HepG2 (cell line): ENCODE results near the gene AIF1. TPM values are rescaled to one million over a fixed set of nuclear protein-coding genes. Genes with fewer than 3 reads are reported as not detected.

Source experiments
- GATAD2A ChIP-seq: IDR thresholded peaks from 2 replicates; pipeline ENCODE4 v1.6.1; 2016
- MTA1 ChIP-seq: sonication (generic); formaldehyde crosslinking; IDR thresholded peaks from 2 replicates; pipeline ENCODE4 v1.4.0; 2020; ENCODE audit warnings: missing genetic modification reagents, mild to moderate bottlenecking, borderline replicate concordance
- THYN1 ChIP-seq: sonication (generic); formaldehyde crosslinking; IDR thresholded peaks from 2 replicates; pipeline ENCODE4 v1.8.1; 2023; ENCODE audit warnings: low read depth, mild to moderate bottlenecking, moderate library complexity, missing genetic modification reagents, borderline replicate concordance
- ZKSCAN8 ChIP-seq: IDR thresholded peaks from 2 replicates; pipeline ENCODE4 v1.6.1; 2016; ENCODE audit warnings: borderline replicate concordance, missing genetic modification reagents, missing compliant biosample characterization
- ZNF672 ChIP-seq: sonication (generic); formaldehyde crosslinking; IDR thresholded peaks from 2 replicates; pipeline ENCODE4 v1.8.1; 2022; ENCODE audit warnings: missing genetic modification reagents
- polyA plus RNA-seq, 8 experiments: library from polyadenylated mRNA; depleted of rRNA in 3 of 8; stranded (reverse) in 7 of 8; unstranded in 1 of 8; fragments of >200 nt; fragmentation: Illumina TruSeq in 4 of 8; extraction: Trizol in 4 of 8; gene quantifications; 2 replicates each; pipeline versions ENCODE4 v1.2.1 to v1.2.3, GENCODE V29; 2011 to 2016; ENCODE audit warnings: low read depth in 4 of 8, missing spikeins in 1 of 8, mixed read lengths in 1 of 8; ENCODE audit not compliant: insufficient read depth in 1 of 8
- total RNA-seq, 5 experiments: library from RNA; depleted of rRNA; stranded (reverse); fragments of >200 nt; fragmentation: Illumina TruSeq; extraction: Trizol; gene quantifications; 2 replicates each; pipeline ENCODE4 v1.2.3, GENCODE V29; 2016; ENCODE audit warnings: low read depth in 1 of 5
- TF ChIP-seq, protein P1 (sequence below): sonication (generic); formaldehyde crosslinking; IDR thresholded peaks from 2 replicates; pipeline ENCODE4 v1.4.0; 2020; ENCODE audit warnings: missing genetic modification reagents, borderline replicate concordance
- TF ChIP-seq, protein P2 (sequence below): sonication (generic); formaldehyde crosslinking; IDR thresholded peaks from 2 replicates; pipeline ENCODE4 v1.8.1; 2023; ENCODE audit warnings: missing genetic modification reagents, mild to moderate bottlenecking, borderline replicate concordance
- TF ChIP-seq, protein P3 (sequence below): sonication (generic); formaldehyde crosslinking; IDR thresholded peaks from 2 replicates; pipeline ENCODE4 v1.4.0; 2020; ENCODE audit warnings: missing genetic modification reagents
- TF ChIP-seq, protein P4 (sequence below): sonication (generic); formaldehyde crosslinking; IDR thresholded peaks from 2 replicates; pipeline ENCODE4 v1.4.0; 2020; ENCODE audit warnings: missing genetic modification reagents
- TF ChIP-seq, protein P5 (sequence below): sonication (generic); formaldehyde crosslinking; conservative IDR thresholded peaks from 2 replicates; pipeline ENCODE4 v1.4.0; 2020; ENCODE audit warnings: mild to moderate bottlenecking, missing genetic modification reagents, moderate library complexity

AIF1 gene
- total and polyA plus RNA-seq, 2 of the 13 experiments (the other 11 are each of a cell fraction or from before 2014, with no cell fraction given), result 1.5 TPM; not detected in 1

DNA sequence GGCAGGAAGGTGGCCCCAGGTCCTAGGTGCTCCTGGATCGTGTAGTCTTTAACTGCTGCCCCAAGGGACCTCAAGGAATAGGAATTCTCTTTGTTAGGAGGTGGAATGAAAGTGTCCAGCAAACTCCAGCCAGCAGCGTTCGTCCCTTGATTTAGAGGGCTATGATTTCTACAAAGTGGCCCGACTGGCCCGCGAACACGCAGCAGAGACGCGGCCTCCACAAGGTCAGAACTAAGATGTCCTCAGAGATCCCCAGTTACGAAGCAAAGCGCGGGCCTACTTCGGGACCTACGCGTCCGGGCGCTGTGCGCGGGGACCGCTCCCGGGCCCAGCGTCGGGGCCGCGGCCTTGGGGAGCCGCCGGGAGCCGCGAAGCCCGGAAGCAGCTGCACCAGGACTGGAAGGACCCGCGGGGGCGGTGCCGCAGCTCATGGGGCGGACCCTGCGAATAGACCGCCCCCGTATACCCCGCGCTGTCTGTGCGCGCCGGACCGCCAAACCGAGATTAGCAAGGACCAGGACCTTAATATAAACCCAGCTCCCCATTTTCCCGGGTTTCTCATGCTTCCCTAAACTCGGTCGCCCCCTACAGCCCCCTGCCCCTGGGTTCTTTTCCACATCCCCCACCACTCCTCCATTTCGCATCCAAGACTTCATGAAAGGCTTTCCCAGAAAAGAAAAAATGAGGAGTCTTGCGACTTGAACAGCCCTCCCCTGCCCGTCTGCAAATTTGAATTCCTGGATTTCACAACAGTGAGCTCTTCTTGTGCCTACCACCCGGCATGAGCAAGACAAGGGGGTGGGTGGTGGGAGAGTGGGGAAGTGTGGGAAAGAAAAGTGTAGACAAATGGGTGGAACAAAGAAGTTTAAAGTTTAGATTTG lies 45.6 kb downstream of the AIF1 start, which contains the start of gene C6orf47 (continued):
- TF ChIP-seq, protein P1, sequence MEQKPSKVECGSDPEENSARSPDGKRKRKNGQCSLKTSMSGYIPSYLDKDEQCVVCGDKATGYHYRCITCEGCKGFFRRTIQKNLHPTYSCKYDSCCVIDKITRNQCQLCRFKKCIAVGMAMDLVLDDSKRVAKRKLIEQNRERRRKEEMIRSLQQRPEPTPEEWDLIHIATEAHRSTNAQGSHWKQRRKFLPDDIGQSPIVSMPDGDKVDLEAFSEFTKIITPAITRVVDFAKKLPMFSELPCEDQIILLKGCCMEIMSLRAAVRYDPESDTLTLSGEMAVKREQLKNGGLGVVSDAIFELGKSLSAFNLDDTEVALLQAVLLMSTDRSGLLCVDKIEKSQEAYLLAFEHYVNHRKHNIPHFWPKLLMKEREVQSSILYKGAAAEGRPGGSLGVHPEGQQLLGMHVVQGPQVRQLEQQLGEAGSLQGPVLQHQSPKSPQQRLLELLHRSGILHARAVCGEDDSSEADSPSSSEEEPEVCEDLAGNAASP (CRISPR knock-in tag), result peak; percentile 52; the same call in 1 of the 2 replicates
- TF ChIP-seq MTA1 (CRISPR knock-in tag) (peak; percentile 71; the same call in 1 of the 2 replicates), ZKSCAN8 (no peak; the same call in 1 of the 2 replicates), THYN1 (CRISPR knock-in tag) (no peak), ZNF672 (CRISPR knock-in tag) (no peak), GATAD2A (CRISPR knock-in tag) (peak; percentile 55; the same call in 1 of the 2 replicates)
- TF ChIP-seq, protein P2, sequence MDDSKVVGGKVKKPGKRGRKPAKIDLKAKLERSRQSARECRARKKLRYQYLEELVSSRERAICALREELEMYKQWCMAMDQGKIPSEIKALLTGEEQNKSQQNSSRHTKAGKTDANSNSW (CRISPR knock-in tag), result no peak
- TF ChIP-seq, protein P3, sequence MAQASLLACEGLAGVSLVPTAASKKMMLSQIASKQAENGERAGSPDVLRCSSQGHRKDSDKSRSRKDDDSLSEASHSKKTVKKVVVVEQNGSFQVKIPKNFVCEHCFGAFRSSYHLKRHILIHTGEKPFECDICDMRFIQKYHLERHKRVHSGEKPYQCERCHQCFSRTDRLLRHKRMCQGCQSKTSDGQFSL (CRISPR knock-in tag), result peak; percentile 69; the same call in 1 of the 2 replicates
- TF ChIP-seq, protein P4, sequence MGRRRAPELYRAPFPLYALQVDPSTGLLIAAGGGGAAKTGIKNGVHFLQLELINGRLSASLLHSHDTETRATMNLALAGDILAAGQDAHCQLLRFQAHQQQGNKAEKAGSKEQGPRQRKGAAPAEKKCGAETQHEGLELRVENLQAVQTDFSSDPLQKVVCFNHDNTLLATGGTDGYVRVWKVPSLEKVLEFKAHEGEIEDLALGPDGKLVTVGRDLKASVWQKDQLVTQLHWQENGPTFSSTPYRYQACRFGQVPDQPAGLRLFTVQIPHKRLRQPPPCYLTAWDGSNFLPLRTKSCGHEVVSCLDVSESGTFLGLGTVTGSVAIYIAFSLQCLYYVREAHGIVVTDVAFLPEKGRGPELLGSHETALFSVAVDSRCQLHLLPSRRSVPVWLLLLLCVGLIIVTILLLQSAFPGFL, result 0 out of 2 replicates have a peak, but pooled peaks have one; percentile 88
- TF ChIP-seq, protein P5, sequence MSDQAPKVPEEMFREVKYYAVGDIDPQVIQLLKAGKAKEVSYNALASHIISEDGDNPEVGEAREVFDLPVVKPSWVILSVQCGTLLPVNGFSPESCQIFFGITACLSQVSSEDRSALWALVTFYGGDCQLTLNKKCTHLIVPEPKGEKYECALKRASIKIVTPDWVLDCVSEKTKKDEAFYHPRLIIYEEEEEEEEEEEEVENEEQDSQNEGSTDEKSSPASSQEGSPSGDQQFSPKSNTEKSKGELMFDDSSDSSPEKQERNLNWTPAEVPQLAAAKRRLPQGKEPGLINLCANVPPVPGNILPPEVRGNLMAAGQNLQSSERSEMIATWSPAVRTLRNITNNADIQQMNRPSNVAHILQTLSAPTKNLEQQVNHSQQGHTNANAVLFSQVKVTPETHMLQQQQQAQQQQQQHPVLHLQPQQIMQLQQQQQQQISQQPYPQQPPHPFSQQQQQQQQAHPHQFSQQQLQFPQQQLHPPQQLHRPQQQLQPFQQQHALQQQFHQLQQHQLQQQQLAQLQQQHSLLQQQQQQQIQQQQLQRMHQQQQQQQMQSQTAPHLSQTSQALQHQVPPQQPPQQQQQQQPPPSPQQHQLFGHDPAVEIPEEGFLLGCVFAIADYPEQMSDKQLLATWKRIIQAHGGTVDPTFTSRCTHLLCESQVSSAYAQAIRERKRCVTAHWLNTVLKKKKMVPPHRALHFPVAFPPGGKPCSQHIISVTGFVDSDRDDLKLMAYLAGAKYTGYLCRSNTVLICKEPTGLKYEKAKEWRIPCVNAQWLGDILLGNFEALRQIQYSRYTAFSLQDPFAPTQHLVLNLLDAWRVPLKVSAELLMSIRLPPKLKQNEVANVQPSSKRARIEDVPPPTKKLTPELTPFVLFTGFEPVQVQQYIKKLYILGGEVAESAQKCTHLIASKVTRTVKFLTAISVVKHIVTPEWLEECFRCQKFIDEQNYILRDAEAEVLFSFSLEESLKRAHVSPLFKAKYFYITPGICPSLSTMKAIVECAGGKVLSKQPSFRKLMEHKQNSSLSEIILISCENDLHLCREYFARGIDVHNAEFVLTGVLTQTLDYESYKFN (CRISPR knock-in tag), result peak; percentile 57; the same call in 1 of the 2 replicates
